Activated T-cell treated with anti-CD3 and anti-CD28 coated beads, Interleukin-2, amount 50 U/mL, for 4 hours (primary cell): ENCODE data around the gene CHRNG. TPM values are rescaled to one million over a fixed set of nuclear protein-coding genes. Genes with fewer than 3 reads are reported as not detected.

Experiments
- ATAC-seq, 2 donors: fragments of 200-7000 bp; cut with Tn5 transposase; one replicate each; pipeline ENCODE4 v1.10.0; 2021
- DNase-seq: peaks from one replicate; pipeline ENCODE4 v3.0.0-alpha.2; 2020
- H3K27me3 Mint-ChIP-seq: one replicate; pipeline ENCODE4 v1.8.0; 2021; ENCODE audit warnings: low read depth, mixed read lengths
- H3K36me3 Mint-ChIP-seq: one replicate; pipeline ENCODE4 v1.8.0; 2022; ENCODE audit warnings: mixed read lengths; ENCODE audit not compliant: insufficient read depth
- H3K4me1 Mint-ChIP-seq: one replicate; pipeline ENCODE4 v1.8.0; 2021; ENCODE audit warnings: low read depth, mixed read lengths
- H3K4me3 Mint-ChIP-seq: one replicate; pipeline ENCODE4 v1.8.0; 2021; ENCODE audit warnings: mild to moderate bottlenecking, moderate library complexity, mixed read lengths
- H3K9me3 Mint-ChIP-seq: one replicate; pipeline ENCODE4 v1.8.0; 2021; ENCODE audit warnings: mixed read lengths
- total RNA-seq, 3 donors: library from RNA; stranded (reverse); gene quantifications; one replicate each; pipeline ENCODE4 v1.2.1, GENCODE V29; 2021

CHRNG gene
- total RNA-seq, 3 donors from 2014 or later, result not detected

- DNase-seq (no peak), ATAC-seq (no peak)
- Mint-ChIP-seq H3K36me3 (no peaks in the 10 kb centered on the region), H3K4me1 (peaks cover 6% of the 10 kb centered on the region), H3K27me3 (peaks cover 54% of the 10 kb centered on the region), H3K9me3 (no peaks in the 10 kb centered on the region), H3K4me3 (no peak overlapping the region)
Observed at GRCh38 chr2:232501331-232501771, 38.1 kb upstream of the CHRNG start.

GRCh38 chr2:232501794-232502390, 37.6 kb upstream of the CHRNG start:
- H3K9me3 Mint-ChIP-seq, result no peaks in the 10 kb centered on the region
- no peak for DNase-seq
- ATAC-seq, result no peak
- peaks cover 6% of the 10 kb centered on the region for H3K4me1 Mint-ChIP-seq
- H3K27me3 Mint-ChIP-seq, result peaks cover 54% of the 10 kb centered on the region
- H3K36me3 Mint-ChIP-seq, result no peaks in the 10 kb centered on the region
- no peak overlapping the region for H3K4me3 Mint-ChIP-seq

GRCh38 chr2:232502511-232502910, 37.0 kb upstream of the CHRNG start:
- DNase-seq (no peak), ATAC-seq (peak; percentile 26 to 29)
- Mint-ChIP-seq H3K36me3 (no peaks in the 10 kb centered on the region), H3K9me3 (no peaks in the 10 kb centered on the region), H3K27me3 (peaks cover 56% of the 10 kb centered on the region), H3K4me1 (peaks cover 6% of the 10 kb centered on the region), H3K4me3 (peak overlapping the region; percentile 71)

GRCh38 chr2:232502911-232503808, 36.3 kb upstream of the CHRNG start:
- Mint-ChIP-seq H3K9me3 (no peaks in the 10 kb centered on the region), H3K4me1 (peaks cover 6% of the 10 kb centered on the region), H3K4me3 (peak overlapping the region; percentile 53), H3K36me3 (no peaks in the 10 kb centered on the region), H3K27me3 (peaks cover 56% of the 10 kb centered on the region)
- ATAC-seq (peak; percentile 38 to 60), DNase-seq (peak; percentile 48)

- H3K27me3 Mint-ChIP-seq, result peaks cover 55% of the 10 kb centered on the region
- DNase-seq (no peak), ATAC-seq (no peak)
- H3K4me1 Mint-ChIP-seq, result peaks cover 6% of the 10 kb centered on the region
- H3K36me3 Mint-ChIP-seq, result no peaks in the 10 kb centered on the region
- H3K4me3 Mint-ChIP-seq, result peak overlapping the region; percentile 53
- no peaks in the 10 kb centered on the region for H3K9me3 Mint-ChIP-seq
Observed at GRCh38 chr2:232503809-232504323, 35.6 kb upstream of the CHRNG start.

GRCh38 chr2:232504438-232504837, 35.1 kb upstream of the CHRNG start:
- H3K4me3 Mint-ChIP-seq, result no peak overlapping the region
- H3K36me3 Mint-ChIP-seq, result no peaks in the 10 kb centered on the region
- no peaks in the 10 kb centered on the region for H3K9me3 Mint-ChIP-seq
- DNase-seq (no peak), ATAC-seq (no peak)
- H3K4me1 Mint-ChIP-seq, result peaks cover 6% of the 10 kb centered on the region
- peaks cover 52% of the 10 kb centered on the region for H3K27me3 Mint-ChIP-seq

- peaks cover 43% of the 10 kb centered on the region for H3K27me3 Mint-ChIP-seq
- H3K9me3 Mint-ChIP-seq, result no peaks in the 10 kb centered on the region
- DNase-seq, result no peak
- H3K4me3 Mint-ChIP-seq, result no peak overlapping the region
- no peak for ATAC-seq
- peaks cover 6% of the 10 kb centered on the region for H3K4me1 Mint-ChIP-seq
- no peaks in the 10 kb centered on the region for H3K36me3 Mint-ChIP-seq
Observed at GRCh38 chr2:232505856-232506255, 33.6 kb upstream of the CHRNG start.

GRCh38 chr2:232506709-232507108, 32.8 kb upstream of the CHRNG start:
- Mint-ChIP-seq H3K4me3 (no peak overlapping the region), H3K36me3 (no peaks in the 10 kb centered on the region), H3K9me3 (no peaks in the 10 kb centered on the region), H3K4me1 (peaks cover 6% of the 10 kb centered on the region), H3K27me3 (peaks cover 37% of the 10 kb centered on the region)
- no peak for DNase-seq
- no peak for ATAC-seq

- no peak for ATAC-seq
- no peaks in the 10 kb centered on the region for H3K9me3 Mint-ChIP-seq
- no peak for DNase-seq
Observed at GRCh38 chr2:232508251-232508650, 31.2 kb upstream of the CHRNG start.

GRCh38 chr2:232511336-232511890, 28.1 kb upstream of the CHRNG start:
- H3K27me3 Mint-ChIP-seq, result peaks cover 10% of the 10 kb centered on the region
- no peaks in the 10 kb centered on the region for H3K36me3 Mint-ChIP-seq
- no peaks in the 10 kb centered on the region for H3K4me1 Mint-ChIP-seq
- ATAC-seq (no peak), DNase-seq (no peak)
- no peaks in the 10 kb centered on the region for H3K9me3 Mint-ChIP-seq
- no peak overlapping the region for H3K4me3 Mint-ChIP-seq

More at GRCh38 chr2:232508251-232508650, 31.2 kb upstream of the CHRNG start:
- peaks cover 30% of the 10 kb centered on the region for H3K27me3 Mint-ChIP-seq
- no peaks in the 10 kb centered on the region for H3K36me3 Mint-ChIP-seq
- H3K4me3 Mint-ChIP-seq, result no peak overlapping the region
- peaks cover 2% of the 10 kb centered on the region for H3K4me1 Mint-ChIP-seq

GRCh38 chr2:232512602-232513001, 26.9 kb upstream of the CHRNG start:
- DNase-seq (no peak), ATAC-seq (no peak)
- Mint-ChIP-seq H3K27me3 (peaks cover 7% of the 10 kb centered on the region), H3K36me3 (no peaks in the 10 kb centered on the region), H3K4me1 (no peaks in the 10 kb centered on the region), H3K9me3 (no peaks in the 10 kb centered on the region), H3K4me3 (no peak overlapping the region)

- H3K4me3 Mint-ChIP-seq, result no peak overlapping the region
- peaks cover 8% of the 10 kb centered on the region for H3K27me3 Mint-ChIP-seq
- H3K4me1 Mint-ChIP-seq, result no peaks in the 10 kb centered on the region
- DNase-seq (no peak), ATAC-seq (no peak)
- H3K9me3 Mint-ChIP-seq, result no peaks in the 10 kb centered on the region
- no peaks in the 10 kb centered on the region for H3K36me3 Mint-ChIP-seq
Observed at GRCh38 chr2:232513353-232513752, 26.1 kb upstream of the CHRNG start.

GRCh38 chr2:232515639-232516038, 23.9 kb upstream of the CHRNG start:
- H3K4me1 Mint-ChIP-seq, result no peaks in the 10 kb centered on the region
- H3K4me3 Mint-ChIP-seq, result no peak overlapping the region

GRCh38 chr2:232516551-232516950, 22.9 kb upstream of the CHRNG start:
- H3K4me1 Mint-ChIP-seq, result peaks cover 2% of the 10 kb centered on the region
- no peak overlapping the region for H3K4me3 Mint-ChIP-seq
- no peak for ATAC-seq
- H3K27me3 Mint-ChIP-seq, result peaks cover 26% of the 10 kb centered on the region
- DNase-seq, result no peak
- no peaks in the 10 kb centered on the region for H3K36me3 Mint-ChIP-seq
- H3K9me3 Mint-ChIP-seq, result no peaks in the 10 kb centered on the region

More at GRCh38 chr2:232515639-232516038, 23.9 kb upstream of the CHRNG start:
- Mint-ChIP-seq H3K9me3 (no peaks in the 10 kb centered on the region), H3K36me3 (no peaks in the 10 kb centered on the region), H3K27me3 (peaks cover 17% of the 10 kb centered on the region)
- DNase-seq (no peak), ATAC-seq (no peak)
